HG03097 (cell line): ENCODE results near the gene ALPI.
"Not testable (repeated sequence)": the region's sequence is repeated elsewhere in the genome, so short reads cannot be mapped to it uniquely, and the experiment has no call there.

Source experiments
- ATAC-seq: cut with Tn5 transposase; IDR thresholded peaks from one replicate; pipeline ENCODE4 v1.9.1; 2021; ENCODE audit not compliant: unreplicated experiment, low FRiP score

Gene ALPI

GRCh38 chr2:232455426-232456255 lies at the start of gene ALPI:
Gene ALPI, plus strand, starts transcription at chr2:232456153. Its CDS starts 47 bp downstream, at chr2:232456200.
- ATAC-seq: no peak

GRCh38 chr2:232406556-232407310 lies 49.2 kb upstream of the ALPI start, which contains the start of gene ALPG:
Gene ALPG, plus strand, starts transcription at chr2:232406844. Its CDS starts 51 bp downstream, at chr2:232406895.
- ATAC-seq: no peak

- ATAC-seq: not testable (repeated sequence)
Observed at GRCh38 chr2:232407428-232408150, 48.4 kb upstream of the ALPI start.

DNA sequence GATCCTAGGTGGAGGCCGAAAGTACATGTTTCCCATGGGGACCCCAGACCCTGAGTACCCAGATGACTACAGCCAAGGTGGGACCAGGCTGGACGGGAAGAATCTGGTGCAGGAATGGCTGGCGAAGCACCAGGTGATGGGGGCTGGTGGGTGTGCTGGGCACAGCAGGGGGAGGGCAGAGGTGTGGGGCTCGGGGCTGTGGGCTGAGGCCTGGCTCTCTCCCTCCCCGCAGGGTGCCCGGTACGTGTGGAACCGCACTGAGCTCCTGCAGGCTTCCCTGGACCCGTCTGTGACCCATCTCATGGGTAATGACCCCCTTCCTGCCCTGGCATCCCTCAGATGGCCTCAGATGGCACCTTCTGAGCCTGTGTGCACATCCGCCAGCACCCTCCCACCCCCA lies 47.7 kb upstream of the ALPI start:
- ATAC-seq: not testable (repeated sequence)

- ATAC-seq: not testable (repeated sequence)
Observed at GRCh38 chr2:232409617-232410016, 46.3 kb upstream of the ALPI start.

GRCh38 chr2:232410238-232410900 lies 45.6 kb upstream of the ALPI start:
- ATAC-seq: no peak

DNA sequence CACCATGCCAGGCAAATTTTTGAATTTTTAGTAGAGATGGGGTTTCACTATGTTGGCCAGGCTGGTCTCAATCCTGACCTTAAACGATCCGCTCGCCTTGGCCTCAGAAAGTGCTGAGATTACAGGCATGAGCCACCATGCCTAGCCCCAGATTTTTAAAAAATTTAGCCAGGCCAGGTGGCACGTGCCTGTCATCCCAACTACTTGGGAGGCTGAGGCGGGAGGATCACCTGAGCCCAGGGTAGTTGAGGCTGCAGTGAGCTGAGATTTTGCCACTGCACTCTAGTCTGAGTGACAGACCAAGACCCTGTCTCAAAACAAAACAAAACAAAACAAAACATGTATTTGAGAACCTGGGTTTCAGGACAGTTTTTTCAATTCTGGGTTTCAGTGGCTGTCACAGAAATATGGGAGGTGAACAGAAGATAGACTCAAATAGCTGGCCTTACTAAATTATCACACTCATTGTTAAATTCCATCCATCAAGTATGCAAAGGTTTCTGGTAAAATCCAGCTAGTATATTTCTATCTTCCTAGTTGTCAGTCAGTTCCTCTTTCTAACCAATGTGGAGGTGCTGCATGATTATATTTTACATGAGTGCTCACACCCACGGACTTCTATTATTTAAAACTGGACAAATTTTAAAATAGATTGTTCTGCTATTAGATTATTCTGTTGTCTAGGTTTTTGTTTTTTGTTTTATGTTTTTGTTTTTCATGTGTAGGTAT lies 43.9 kb upstream of the ALPI start:
- no peak for ATAC-seq

DNA sequence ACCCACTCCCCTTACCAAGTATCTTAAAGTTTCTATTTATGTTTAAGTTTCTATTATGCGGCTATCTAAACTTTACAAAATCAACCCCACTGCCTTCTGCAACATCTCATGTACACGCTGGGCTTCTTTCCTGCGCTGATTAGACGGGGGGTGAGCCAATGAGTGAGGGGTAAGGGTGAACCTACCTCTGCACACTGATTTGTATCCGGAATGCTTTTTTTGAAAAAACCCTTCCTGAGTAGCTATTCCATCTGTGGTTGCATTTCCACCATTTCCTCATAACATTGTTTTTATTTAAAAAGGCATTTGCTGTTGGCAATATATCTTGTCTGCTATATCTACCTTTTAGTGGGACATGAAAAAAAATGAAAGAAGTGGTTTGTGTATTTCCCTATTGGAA lies 43.0 kb upstream of the ALPI start:
- ATAC-seq: no peak

- ATAC-seq: no peak
Observed at GRCh38 chr2:232415138-232415690, 40.7 kb upstream of the ALPI start.

- no peak for ATAC-seq
Observed at GRCh38 chr2:232415736-232416520, 40.0 kb upstream of the ALPI start.

- no peak for ATAC-seq
Observed at GRCh38 chr2:232416521-232417470, 39.2 kb upstream of the ALPI start.

DNA sequence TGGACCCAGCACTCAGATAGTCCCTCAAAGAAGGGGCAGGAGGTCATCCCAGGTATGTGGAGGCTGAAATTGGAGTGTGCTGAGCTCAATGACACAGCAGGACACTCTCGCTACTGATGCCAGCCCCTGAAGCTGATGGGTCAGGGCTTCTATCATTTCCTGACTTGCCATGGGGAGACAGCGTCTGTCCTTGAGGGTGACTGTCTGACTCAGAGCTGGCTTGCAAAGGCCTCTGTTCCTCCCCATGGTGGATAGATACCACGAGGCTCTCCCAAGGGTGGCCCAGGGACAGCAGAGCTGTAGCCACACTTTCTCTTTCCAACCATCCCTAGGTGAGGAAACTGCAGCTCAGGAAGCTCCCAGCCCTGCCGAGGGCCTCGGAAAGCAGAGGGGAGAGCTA lies 38.5 kb upstream of the ALPI start:
- ATAC-seq: no peak

DNA sequence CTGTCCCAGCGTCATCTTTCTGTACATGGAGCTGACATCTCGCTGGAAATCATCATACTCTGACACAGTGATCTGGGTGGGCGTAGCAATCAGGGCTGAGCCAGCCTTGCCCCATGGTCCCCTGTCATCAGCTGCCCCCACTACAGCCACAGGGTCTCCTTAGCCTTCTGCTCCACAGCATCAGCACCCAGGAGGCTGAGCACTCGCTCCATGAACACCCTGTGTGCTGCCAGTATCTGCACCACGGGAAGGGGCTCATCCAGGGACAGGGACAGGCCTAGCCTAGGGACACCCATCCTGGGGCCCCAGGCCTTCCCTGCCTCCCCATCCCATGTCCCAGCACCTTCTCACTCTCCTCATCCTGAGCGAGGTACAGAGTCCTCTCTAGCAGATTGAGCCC lies 37.9 kb upstream of the ALPI start:
- no peak for ATAC-seq

DNA sequence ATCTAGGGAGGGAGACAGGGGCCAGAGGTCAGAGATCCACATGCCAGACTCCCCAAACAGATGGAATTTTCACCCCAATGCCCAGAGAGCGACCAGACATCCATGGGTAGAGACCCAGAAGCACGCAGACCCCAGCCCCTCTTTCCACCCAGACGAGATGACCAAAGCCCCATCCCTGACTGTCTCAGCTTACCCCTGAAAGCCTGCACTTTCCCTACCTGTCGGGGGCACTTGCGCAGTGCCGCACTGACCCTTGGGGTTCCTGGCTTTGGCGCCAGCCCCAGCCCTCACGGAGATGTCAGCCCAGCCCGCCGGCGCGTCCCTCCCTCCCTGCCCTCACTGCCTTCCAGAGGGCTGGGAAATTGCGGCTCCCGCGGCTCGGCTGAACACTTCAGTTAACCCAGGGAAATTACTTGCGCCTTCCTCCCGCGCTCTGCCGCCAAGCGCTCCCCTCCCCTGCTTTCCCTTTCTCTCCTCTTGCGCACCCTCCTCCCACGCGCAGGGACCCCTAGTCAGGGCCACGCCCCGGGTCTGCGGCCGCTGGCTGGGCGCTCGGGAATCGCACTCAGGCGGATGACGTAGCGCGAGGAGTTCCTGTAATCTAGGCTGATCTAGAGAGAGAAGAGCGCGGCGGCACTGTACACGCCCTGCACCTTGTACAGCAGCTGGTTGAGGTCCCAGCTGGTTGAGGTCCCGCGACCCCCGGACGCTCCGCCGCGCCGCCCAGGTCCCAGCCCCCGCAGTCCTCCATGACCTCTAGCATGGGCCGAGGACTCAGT lies 37.3 kb upstream of the ALPI start:
- no peak for ATAC-seq

DNA sequence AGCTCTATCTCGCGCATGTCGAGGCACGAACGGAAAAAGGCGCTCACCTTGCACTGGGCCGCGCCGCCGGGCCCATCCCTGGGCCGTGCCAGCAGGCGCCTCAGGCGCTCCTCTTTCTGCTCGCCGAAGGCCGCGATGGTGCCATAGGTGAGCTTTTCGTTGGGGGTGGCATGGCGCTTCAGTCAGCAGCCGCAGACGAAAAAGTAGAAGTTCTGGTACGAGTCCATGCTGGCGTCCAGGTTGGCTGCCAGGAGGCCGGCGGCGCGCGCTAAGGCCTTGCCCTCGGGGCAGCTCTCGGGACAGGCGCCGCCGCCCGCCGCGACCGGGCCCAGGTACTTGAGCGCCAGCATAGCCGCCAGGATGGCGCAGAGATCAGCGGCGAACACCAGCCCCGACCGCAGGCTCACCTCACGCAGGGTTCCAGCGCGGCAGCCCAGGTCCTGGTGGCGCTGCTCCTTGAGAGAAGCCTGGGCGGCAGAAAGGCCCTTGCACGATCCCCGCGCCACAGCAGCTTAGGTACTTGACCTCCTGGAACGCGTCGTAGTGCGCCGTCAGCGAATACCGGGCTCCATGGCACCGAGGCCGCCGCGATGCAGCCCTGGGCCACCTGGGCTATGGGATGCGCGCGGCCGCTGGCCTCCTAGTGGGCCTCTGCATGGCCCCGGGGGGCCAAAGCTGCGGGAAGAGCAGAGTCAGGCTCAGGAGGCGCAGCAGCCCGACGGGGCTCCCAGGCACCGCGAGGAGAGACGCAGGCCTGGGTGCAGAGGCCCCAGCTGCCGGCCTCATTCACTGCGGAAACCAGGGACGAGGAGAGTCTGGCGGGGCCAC lies 36.5 kb upstream of the ALPI start:
- no peak for ATAC-seq

- ATAC-seq: no peak
Observed at GRCh38 chr2:232420073-232420454, 35.9 kb upstream of the ALPI start.
